Stimulated activated naive CD8-positive, alpha-beta T cell treated with anti-CD3 and anti-CD28 coated beads, Interleukin-15, Interleukin-2, amounts not matched to agents 100 ng/mL and 50 ng/mL, for 24 hours (primary cell): ENCODE data around the gene TMEM218.

Experiments used
- H3K27ac Mint-ChIP-seq: one replicate; pipeline ENCODE4 v1.8.0; 2021; ENCODE audit warnings: mild to moderate bottlenecking, mixed read lengths
- H3K27me3 Mint-ChIP-seq: one replicate; pipeline ENCODE4 v1.8.0; 2021; ENCODE audit warnings: mixed read lengths
- H3K36me3 Mint-ChIP-seq: one replicate; pipeline ENCODE4 v1.8.0; 2021; ENCODE audit warnings: low read depth, mixed read lengths
- H3K4me1 Mint-ChIP-seq: one replicate; pipeline ENCODE4 v1.8.0; 2021; ENCODE audit warnings: low read depth, mixed read lengths
- H3K4me3 Mint-ChIP-seq: one replicate; pipeline ENCODE4 v1.8.0; 2021; ENCODE audit warnings: mild to moderate bottlenecking, mixed read lengths
- H3K9me3 Mint-ChIP-seq: one replicate; pipeline ENCODE4 v1.8.0; 2021; ENCODE audit warnings: mixed read lengths

The TMEM218 gene

GRCh38 chr11:125088576-125089455 is 22.6 kb downstream of the TMEM218 start:
- no peak overlapping the region for H3K4me3 Mint-ChIP-seq
- no peak overlapping the region for H3K27ac Mint-ChIP-seq
- no peaks in the 10 kb centered on the region for H3K9me3 Mint-ChIP-seq
- H3K4me1 Mint-ChIP-seq, result no peaks in the 10 kb centered on the region
- H3K27me3 Mint-ChIP-seq, result no peaks in the 10 kb centered on the region
- H3K36me3 Mint-ChIP-seq, result no peaks in the 10 kb centered on the region

GRCh38 chr11:125088123-125088522 is 23.3 kb downstream of the TMEM218 start:
- Mint-ChIP-seq H3K9me3 (no peaks in the 10 kb centered on the region), H3K27me3 (no peaks in the 10 kb centered on the region), H3K36me3 (no peaks in the 10 kb centered on the region), H3K4me1 (no peaks in the 10 kb centered on the region), H3K4me3 (no peak overlapping the region), H3K27ac (no peak overlapping the region)

DNA sequence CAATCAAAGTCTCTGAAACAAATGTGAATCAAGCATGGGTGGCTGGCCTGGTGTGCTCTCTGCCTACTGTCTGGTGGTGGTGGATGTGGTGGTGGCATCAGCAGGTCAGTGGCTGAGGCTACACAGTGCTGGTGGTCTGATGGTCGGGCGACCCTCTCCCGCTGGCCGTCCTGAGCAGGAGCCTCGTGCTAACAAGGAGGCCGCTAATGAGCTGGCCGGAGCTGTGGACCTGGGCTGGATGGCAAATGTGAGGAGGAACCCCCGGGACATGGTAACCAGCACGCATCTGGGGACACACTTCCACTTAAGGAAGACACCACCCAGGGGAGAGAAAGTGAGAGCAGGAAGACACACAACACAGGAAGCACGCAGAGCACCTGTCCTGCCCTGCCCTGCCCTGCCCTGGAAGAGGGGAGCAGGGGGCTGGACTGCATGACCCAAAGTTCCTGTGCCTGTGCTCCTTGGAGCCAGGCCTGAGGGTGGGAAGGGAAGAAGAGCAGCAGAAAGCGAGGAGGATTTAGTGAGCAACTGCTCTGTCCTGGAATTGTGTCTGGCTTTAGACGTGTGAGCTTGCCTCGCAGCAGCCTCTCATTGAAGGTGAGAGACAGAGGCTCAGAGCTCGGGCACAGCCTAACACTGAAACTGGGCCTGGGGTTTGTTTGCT is 24.7 kb downstream of the TMEM218 start:
- Mint-ChIP-seq H3K4me1 (no peaks in the 10 kb centered on the region), H3K4me3 (no peak overlapping the region), H3K27me3 (no peaks in the 10 kb centered on the region), H3K9me3 (no peaks in the 10 kb centered on the region), H3K27ac (no peak overlapping the region), H3K36me3 (no peaks in the 10 kb centered on the region)

DNA sequence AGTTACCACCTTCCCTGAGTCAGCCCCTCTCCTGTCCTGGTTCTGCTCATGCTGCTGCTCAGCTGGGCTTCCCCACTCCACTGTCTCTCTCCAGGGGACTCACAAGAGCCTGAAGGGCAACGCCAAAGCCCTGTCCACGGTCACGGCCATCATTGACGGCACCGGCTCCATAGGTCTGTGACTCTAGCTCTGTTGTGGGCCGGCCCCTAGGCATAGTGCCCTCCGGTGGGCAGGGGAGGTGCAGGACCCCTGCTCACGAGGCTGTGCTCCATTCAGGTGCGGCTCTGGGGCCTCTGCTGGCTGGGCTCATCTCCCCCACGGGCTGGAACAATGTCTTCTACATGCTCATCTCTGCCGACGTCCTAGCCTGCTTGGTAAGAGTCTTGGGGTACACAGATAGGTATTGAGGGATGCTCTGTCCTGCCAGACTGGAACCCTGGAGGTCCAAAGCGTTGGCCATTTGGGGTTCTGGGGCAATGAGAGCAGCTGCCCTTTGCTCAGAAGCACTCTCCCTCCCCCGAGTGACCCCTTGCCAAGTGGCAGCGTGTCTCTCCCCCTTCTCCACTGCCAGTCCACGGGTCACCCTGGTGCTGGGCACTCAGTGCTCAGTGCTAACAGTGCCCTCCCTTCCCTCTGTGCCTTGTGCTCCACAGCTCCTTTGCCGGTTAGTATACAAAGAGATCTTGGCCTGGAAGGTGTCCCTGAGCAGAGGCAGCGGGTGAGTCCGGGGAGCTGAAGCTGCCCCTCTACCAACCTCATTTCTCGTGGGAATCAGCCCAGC is 25.9 kb downstream of the TMEM218 start:
- no peak overlapping the region for H3K27ac Mint-ChIP-seq
- H3K36me3 Mint-ChIP-seq, result no peaks in the 10 kb centered on the region
- no peaks in the 10 kb centered on the region for H3K27me3 Mint-ChIP-seq
- H3K9me3 Mint-ChIP-seq, result no peaks in the 10 kb centered on the region
- no peaks in the 10 kb centered on the region for H3K4me1 Mint-ChIP-seq
- no peak overlapping the region for H3K4me3 Mint-ChIP-seq

- no peaks in the 10 kb centered on the region for H3K27me3 Mint-ChIP-seq
- H3K9me3 Mint-ChIP-seq, result no peaks in the 10 kb centered on the region
- no peak overlapping the region for H3K4me3 Mint-ChIP-seq
- H3K36me3 Mint-ChIP-seq, result no peaks in the 10 kb centered on the region
- no peaks in the 10 kb centered on the region for H3K4me1 Mint-ChIP-seq
- no peak overlapping the region for H3K27ac Mint-ChIP-seq
These were observed 26.6 kb downstream of the TMEM218 start for GRCh38 chr11:125084761-125085231.

DNA sequence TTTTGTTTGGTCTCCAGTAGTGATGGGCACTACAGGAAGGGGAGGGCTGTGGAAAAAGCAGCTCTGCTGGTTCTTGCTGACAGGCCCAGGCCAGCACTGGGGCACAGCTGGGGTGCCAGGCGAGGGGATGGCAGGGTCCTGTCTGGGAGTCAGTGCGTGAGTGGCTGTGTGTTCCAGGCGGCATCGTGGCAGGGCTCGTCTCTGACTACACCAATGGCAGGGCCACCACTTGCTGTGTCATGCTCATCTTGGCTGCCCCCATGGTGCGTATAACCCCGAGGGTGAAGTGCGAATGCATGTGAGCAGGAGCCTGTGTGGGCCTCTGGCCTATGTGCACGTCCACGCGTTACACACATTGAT is 27.4 kb downstream of the TMEM218 start:
- no peaks in the 10 kb centered on the region for H3K36me3 Mint-ChIP-seq
- H3K27me3 Mint-ChIP-seq, result no peaks in the 10 kb centered on the region
- H3K27ac Mint-ChIP-seq, result no peak overlapping the region
- H3K4me3 Mint-ChIP-seq, result no peak overlapping the region
- H3K4me1 Mint-ChIP-seq, result no peaks in the 10 kb centered on the region
- no peaks in the 10 kb centered on the region for H3K9me3 Mint-ChIP-seq

- Mint-ChIP-seq H3K36me3 (no peaks in the 10 kb centered on the region), H3K27ac (no peak overlapping the region), H3K4me1 (no peaks in the 10 kb centered on the region), H3K9me3 (no peaks in the 10 kb centered on the region), H3K4me3 (no peak overlapping the region), H3K27me3 (no peaks in the 10 kb centered on the region)
These were observed 27.9 kb downstream of the TMEM218 start for GRCh38 chr11:125083312-125084056.

DNA sequence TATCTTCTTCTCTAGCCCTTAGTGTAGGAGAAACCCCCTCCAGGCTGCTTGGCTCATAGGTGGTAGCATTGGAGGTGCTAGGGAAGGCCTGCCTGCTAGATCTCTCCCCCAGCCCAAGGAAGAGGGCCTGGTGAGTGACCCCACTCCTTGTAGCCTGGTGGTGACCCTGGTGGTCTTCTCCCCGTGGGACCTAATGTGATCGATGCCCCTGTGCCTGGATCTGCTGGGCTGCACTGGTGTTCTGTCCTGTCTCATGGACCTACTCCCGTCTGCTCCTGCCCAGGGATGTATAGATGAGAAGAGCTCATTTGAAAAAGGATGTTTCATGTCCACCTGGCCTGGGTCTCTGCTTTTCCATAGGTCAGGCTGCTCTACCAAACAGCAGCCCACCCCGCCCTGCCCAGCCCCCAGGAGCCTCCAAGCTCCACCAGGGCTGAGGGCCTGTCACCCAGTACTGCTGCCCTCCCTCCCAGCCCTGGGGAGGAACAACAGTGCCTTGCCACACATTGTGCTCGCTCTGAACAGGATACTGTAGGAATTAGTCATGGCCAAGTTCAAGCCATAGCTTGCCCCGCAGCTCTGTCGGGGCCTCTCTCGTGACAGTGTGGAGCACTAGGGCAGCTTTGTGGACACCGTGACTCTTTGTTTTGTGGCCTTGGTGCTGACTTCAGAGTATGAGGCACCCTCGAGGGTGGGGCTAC is 28.7 kb downstream of the TMEM218 start:
- Mint-ChIP-seq H3K4me1 (no peaks in the 10 kb centered on the region), H3K36me3 (no peaks in the 10 kb centered on the region), H3K27ac (no peak overlapping the region), H3K9me3 (no peaks in the 10 kb centered on the region), H3K27me3 (peaks cover 4% of the 10 kb centered on the region), H3K4me3 (no peak overlapping the region)

GRCh38 chr11:125082040-125082439 is 29.4 kb downstream of the TMEM218 start:
- H3K9me3 Mint-ChIP-seq, result no peaks in the 10 kb centered on the region
- H3K27me3 Mint-ChIP-seq, result peaks cover 4% of the 10 kb centered on the region
- no peaks in the 10 kb centered on the region for H3K36me3 Mint-ChIP-seq
- no peaks in the 10 kb centered on the region for H3K4me1 Mint-ChIP-seq
- H3K4me3 Mint-ChIP-seq, result no peak overlapping the region
- no peak overlapping the region for H3K27ac Mint-ChIP-seq

- no peaks in the 10 kb centered on the region for H3K36me3 Mint-ChIP-seq
These were observed 30.2 kb downstream of the TMEM218 start for GRCh38 chr11:125081098-125081798.

GRCh38 chr11:125080531-125080911 is 30.9 kb downstream of the TMEM218 start:
- Mint-ChIP-seq H3K4me3 (no peak overlapping the region), H3K4me1 (no peaks in the 10 kb centered on the region), H3K36me3 (no peaks in the 10 kb centered on the region), H3K27ac (no peak overlapping the region), H3K27me3 (peaks cover 4% of the 10 kb centered on the region), H3K9me3 (no peaks in the 10 kb centered on the region)

More at GRCh38 chr11:125081098-125081798, 30.2 kb downstream of the TMEM218 start:
- H3K4me3 Mint-ChIP-seq, result no peak overlapping the region
- H3K4me1 Mint-ChIP-seq, result no peaks in the 10 kb centered on the region
- no peaks in the 10 kb centered on the region for H3K9me3 Mint-ChIP-seq
- peaks cover 4% of the 10 kb centered on the region for H3K27me3 Mint-ChIP-seq
- H3K27ac Mint-ChIP-seq, result no peak overlapping the region

DNA sequence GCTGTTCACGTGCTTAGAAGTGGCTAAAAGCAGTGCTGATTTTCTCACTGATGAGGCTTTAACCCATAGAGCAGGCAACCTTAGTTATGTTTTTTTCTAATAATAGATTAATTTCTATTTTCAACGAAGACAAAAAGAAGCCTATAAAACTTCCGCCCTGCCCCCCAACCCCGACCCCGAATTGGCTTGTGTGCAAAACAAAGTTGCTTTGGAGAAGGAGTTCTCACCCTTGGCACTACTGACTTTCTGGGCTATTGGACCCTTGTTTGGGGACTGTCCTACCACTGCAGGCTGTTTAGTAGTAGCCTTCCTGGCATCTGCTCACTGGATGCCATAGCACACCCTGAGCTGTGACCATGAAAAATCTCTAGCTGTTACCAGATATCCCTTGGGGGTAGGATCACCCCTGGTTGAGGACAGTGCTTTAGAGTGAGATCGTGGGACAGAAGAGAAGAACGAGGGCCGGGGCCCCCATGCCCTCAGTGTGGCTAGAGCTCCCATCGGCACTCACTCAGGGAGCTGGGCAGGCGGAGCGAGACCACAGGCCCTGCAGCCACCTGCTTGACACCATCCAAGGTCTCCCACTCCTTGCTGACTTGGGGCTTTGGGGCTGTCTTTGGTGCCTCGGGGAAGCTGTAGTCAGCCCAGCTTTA is 31.4 kb downstream of the TMEM218 start:
- Mint-ChIP-seq H3K4me3 (no peak overlapping the region), H3K36me3 (no peaks in the 10 kb centered on the region), H3K9me3 (no peaks in the 10 kb centered on the region), H3K27ac (no peak overlapping the region), H3K27me3 (peaks cover 4% of the 10 kb centered on the region), H3K4me1 (no peaks in the 10 kb centered on the region)

DNA sequence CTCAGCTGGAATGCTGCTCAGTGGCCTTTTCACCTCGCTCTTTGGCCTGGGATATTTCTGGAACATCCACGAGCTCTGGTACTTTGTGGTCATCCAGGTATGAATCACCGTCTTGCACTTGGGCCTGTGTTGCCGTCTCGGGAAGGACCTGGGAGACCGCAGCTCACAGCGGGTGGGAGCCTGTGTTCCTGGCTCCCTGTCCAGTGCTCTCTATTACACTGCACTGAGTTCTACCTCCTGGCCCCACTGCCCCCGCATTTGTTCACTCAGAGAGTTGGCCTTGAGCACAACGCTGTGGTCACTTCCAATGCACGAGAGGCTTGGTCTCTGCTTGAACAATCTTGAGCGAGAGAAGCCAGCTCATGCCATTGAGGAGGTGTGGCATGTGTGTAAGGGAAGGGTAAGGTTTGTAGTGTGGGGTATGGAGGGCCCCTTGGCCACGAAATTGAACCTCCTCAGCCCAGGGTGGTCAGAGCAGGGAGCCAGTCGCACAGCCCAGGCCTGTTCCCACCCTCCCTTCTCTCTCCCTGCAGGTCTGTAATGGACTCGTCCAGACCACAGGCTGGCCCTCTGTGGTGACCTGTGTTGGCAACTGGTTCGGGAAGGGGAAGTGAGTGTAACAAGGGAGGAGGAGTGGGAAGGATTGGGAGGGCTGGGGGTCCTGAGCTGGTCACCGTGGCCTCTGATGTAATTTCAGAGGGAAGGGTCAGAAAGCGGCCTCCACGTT is 32.1 kb downstream of the TMEM218 start:
- H3K27me3 Mint-ChIP-seq, result peaks cover 4% of the 10 kb centered on the region
- no peaks in the 10 kb centered on the region for H3K36me3 Mint-ChIP-seq
- no peaks in the 10 kb centered on the region for H3K4me1 Mint-ChIP-seq
- H3K4me3 Mint-ChIP-seq, result no peak overlapping the region
- no peaks in the 10 kb centered on the region for H3K9me3 Mint-ChIP-seq
- H3K27ac Mint-ChIP-seq, result no peak overlapping the region
